ENCODE results near the gene ENPP7.

ENPP7 gene

DNA sequence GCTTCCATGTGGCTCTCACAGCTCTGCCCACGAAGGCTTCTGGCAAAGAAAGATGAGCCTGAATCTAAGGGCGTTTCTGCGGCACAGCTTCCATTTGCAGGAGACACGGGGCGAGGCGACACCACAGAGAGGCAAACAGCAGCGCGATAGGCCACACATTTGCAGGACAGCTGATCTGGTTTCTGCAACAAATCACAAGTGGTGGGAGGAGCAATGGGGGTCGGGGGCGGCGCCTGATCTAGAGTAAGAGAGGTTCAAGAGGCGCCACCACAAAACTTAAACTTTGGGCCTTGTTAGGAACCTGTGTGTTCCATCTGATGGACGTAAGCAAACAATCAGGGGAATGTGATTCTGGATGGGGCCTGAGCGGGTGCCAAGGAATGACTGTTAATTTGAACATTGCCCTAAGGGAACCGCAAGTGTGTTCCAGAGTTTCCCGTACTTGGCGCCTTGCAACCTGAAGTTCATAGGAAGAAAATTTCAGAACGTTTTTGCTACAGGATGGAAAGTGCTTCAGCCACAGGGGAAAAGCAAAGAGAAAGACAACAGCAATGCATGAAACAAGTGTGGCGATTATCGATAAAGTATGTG lies 18.9 kb upstream of the ENPP7 start:
- ChIA-PET POLR2A (ENCODE audit: low non-redundant PET) (no interaction called here), CTCF (interaction anchor here (0.6 kb wide), 1 partner anchor 1136 kb away, joined by 6 read pairs; no protein-coding TSS in a partner anchor)
- no peak for DNase-seq (ENCODE audit: low spot score)
- TF ChIP-seq, protein P1, sequence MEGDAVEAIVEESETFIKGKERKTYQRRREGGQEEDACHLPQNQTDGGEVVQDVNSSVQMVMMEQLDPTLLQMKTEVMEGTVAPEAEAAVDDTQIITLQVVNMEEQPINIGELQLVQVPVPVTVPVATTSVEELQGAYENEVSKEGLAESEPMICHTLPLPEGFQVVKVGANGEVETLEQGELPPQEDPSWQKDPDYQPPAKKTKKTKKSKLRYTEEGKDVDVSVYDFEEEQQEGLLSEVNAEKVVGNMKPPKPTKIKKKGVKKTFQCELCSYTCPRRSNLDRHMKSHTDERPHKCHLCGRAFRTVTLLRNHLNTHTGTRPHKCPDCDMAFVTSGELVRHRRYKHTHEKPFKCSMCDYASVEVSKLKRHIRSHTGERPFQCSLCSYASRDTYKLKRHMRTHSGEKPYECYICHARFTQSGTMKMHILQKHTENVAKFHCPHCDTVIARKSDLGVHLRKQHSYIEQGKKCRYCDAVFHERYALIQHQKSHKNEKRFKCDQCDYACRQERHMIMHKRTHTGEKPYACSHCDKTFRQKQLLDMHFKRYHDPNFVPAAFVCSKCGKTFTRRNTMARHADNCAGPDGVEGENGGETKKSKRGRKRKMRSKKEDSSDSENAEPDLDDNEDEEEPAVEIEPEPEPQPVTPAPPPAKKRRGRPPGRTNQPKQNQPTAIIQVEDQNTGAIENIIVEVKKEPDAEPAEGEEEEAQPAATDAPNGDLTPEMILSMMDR (conservative IDR thresholded peaks at IDR 0.05; ENCODE audit: low read depth): no peak
- H3K27ac ChIP-seq: no peak overlapping the region

DNA sequence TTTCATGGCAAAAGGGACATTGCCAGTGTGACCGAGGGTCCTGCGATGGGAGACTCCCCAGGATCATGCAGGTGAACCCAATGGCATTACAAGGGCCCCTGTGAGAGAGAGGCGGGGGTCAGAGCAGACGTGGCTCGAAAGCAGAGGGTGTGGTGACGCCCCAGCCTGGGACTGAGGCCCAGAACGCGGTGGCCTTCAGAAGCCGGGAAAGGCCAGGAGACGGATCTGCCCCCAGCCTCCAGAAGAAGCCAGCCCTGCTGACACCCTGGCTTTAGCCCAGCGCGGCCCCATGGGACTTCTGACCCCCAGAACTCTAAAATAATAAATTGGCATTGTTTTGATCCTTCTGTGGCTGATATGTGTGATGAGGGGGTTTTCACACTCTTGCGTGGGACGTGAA lies 17.4 kb upstream of the ENPP7 start:
- DNase-seq (ENCODE audit: low spot score): no peak
- POLR2A ChIA-PET (ENCODE audit: low non-redundant PET): no interaction called here
- no peak overlapping the region for H3K27ac ChIP-seq
- CTCF ChIA-PET: no interaction called here
- TF ChIP-seq, protein P1 (conservative IDR thresholded peaks at IDR 0.05; ENCODE audit: low read depth): no peak

DNA sequence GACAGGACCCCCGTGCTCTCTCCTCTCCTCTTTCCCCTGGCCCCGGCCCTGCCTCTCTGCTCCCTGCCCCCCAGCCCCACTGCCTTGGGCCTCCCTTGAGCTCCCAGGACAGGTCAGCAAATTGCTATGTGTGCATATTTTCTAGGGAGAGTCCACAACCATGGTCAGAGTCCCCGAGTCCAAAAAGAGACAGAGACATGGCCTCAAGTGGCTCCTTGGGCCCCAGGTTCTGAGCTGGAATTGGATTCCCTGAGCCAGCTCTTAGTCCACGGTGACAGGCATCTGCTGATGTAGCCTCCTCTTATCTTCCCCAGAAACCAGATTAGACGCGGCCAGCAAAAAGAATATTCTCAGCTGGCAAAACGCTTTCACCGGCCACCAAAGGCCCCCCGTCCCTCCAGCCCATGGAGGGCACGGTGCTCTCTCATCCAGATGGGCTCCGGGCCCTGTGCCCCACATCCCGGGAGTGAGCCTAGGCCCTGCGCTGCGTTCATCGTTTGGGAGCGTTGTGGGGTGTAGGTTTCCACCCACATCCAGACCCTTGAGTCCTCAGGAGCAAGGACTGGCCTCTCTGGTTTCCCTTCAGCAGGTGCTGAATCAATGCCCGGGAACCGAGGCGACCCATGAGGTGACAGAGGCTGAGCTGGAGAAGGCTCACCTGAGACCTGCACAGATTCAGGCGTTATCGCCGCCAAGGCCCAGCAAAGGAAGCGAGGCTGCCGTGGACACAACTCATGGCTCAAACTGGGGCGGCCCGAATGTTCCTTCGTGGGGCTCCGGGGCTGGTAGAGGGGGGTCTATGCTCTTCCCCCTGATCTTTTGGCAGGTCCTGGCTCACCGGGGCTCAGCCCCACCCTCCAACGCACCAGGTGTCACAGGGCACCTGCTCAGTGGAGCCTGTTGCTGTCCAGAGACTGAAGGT lies 16.3 kb upstream of the ENPP7 start:
- CTCF ChIA-PET: no interaction called here
- TF ChIP-seq, protein P1 (conservative IDR thresholded peaks at IDR 0.05; ENCODE audit: low read depth): no peak
- no peak for DNase-seq (ENCODE audit: low spot score)
- H3K27ac ChIP-seq: no peak overlapping the region
- POLR2A ChIA-PET (ENCODE audit: low non-redundant PET): no interaction called here

DNA sequence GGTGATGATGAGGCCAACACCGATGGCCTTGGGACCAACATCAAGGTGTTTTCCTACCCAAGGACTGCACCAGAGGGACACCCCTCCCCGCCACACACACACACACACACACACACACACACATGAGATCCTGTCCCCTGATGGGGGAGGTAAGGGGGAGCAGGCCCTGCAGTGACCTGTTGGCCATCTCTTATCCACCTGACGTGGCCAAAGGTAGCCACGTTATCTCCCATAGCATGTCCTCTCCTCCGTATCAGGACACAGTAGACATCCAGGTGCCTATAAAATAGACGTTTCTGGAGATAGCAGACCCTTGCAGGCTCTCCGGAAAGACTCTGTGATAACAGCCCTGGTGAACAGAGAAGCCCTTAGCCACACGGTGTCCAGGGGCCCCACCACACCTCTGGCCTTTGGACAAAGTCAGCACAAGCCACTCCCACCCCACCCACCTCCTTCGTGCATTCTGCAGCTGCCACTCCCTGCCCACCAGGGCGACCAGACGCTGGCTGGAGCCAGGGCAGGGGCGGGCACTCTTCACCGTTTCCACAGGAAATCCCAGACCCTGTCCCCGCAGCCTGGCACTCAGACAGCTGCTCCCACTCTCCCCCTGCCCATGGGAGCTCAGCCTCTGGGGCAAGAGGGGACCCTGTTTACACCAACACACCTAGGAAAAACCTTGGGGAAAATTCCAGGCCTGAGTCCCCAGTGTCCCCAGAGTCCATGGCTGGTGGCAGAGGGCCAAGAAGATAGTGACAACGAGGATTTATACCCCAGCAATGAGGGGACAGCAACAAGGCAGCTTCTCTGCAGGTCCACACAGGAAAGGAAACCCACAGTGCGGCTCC lies 15.4 kb upstream of the ENPP7 start:
- H3K27ac ChIP-seq: no peak overlapping the region
- POLR2A ChIA-PET (ENCODE audit: low non-redundant PET): no interaction called here
- no peak for DNase-seq (ENCODE audit: low spot score)
- TF ChIP-seq, protein P1 (conservative IDR thresholded peaks at IDR 0.05; ENCODE audit: low read depth): no peak
- CTCF ChIA-PET: no interaction called here

DNA sequence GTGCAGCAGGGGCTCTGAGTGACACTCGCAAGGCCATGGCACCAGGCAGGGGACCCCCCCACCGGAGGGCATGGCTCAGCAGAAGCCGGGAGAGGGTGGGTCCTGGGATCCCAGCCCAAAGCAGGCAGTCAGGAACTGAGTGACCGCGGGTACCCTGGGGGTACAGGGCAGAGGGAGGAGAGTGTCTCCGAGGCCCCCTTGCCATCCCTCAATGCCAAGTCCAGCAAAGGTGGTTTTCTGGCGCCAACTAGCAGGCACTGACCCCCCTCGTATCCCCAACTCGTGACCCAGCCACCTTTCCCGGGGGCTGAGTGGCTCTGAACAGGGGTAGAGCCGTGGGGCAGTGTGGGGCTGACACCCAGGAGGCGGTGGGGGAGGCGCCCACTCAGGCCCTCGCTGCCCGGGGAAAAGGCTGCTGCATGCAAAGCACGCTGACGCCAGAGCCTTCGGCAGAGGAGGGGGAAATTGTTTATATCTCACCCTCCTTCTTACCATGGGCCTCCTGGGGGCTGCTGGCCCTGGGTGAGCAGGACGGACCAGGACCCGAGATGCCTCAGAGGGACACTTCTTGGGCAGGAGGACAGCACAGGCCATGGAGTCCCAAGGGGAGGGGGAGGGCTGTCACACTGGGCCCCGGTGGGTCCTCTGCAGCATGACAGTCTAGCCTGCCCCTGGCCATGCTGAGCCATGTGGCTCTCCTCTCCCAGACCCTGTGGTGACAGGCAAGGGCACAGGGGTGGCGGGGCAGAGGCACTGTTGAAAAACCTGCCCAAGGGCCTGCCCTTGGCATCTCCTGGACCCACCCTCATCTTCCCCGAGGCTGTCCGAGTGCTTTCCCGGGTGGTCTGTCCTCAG lies 14.6 kb upstream of the ENPP7 start:
- ChIA-PET CTCF (no interaction called here), POLR2A (ENCODE audit: low non-redundant PET) (no interaction called here)
- H3K27ac ChIP-seq: no peak overlapping the region
- TF ChIP-seq, protein P1 (conservative IDR thresholded peaks at IDR 0.05; ENCODE audit: low read depth): no peak
- no peak for DNase-seq (ENCODE audit: low spot score)
